Measurements from ENCODE around the gene GOLGA7B.

- TF ChIP-seq ZBTB44 (tag by site-specific recombination; IDR thresholded peaks at IDR 0.05) (no peak), ZNF274 (IDR thresholded peaks at IDR 0.05; ENCODE audit: low read length) (no peak), ZNF274 (tag by site-specific recombination; IDR thresholded peaks at IDR 0.05; ENCODE audit: borderline replicate concordance) (no peak), PRDM2 (tag by site-specific recombination; IDR thresholded peaks at IDR 0.05; ENCODE audit: borderline replicate concordance) (no peak), ZBTB11 (tag by site-specific recombination; conservative IDR thresholded peaks at IDR 0.05; ENCODE audit: low read depth) (no peak), CTCF (tag by site-specific recombination; IDR thresholded peaks at IDR 0.05) (no peak), ZNF324 (tag by site-specific recombination; IDR thresholded peaks at IDR 0.05) (no peak), FEZF1 (tag by site-specific recombination; IDR thresholded peaks at IDR 0.05) (no peak), ZBTB8A (tag by site-specific recombination; IDR thresholded peaks at IDR 0.05) (no peak), INSM2 (tag by site-specific recombination; IDR thresholded peaks at IDR 0.05) (no peak), ZNF121 (tag by site-specific recombination; IDR thresholded peaks at IDR 0.05) (no peak), ZNF302 (tag by site-specific recombination; IDR thresholded peaks at IDR 0.05; ENCODE audit: low read depth) (no peak), ZNF10 (tag by site-specific recombination; IDR thresholded peaks at IDR 0.05) (no peak), SP7 (tag by site-specific recombination; IDR thresholded peaks at IDR 0.05) (no peak)
These were observed 47.2 kb downstream of the GOLGA7B start for GRCh38 chr10:97896756-97897358.

Data from HEK293 (cell line).